Measurements from ENCODE around the gene TUT4. TPM values are rescaled to one million over a fixed set of nuclear protein-coding genes. Genes with fewer than 3 reads are reported as not detected.

Gene TUT4
- total and polyA plus RNA-seq, 2 of the 4 experiments (the other 2 are of a cell fraction): 10.9 to 40.0 TPM

- Histone ChIP-seq H4K91ac (ENCODE audit: insufficient read depth, low read depth, low read length) (no peak overlapping the region), H3K9ac (ENCODE audit: low read depth, low read length) (no peak overlapping the region), H3K36me3 (ENCODE audit: control insufficient read depth, insufficient read depth, low read length) (no peaks in the 10 kb centered on the region), H3K4ac (ENCODE audit: low read depth, low read length) (no peak overlapping the region), H2AK5ac (ENCODE audit: low read depth, low read length) (no peak overlapping the region), H3K56ac (ENCODE audit: extremely low read depth, insufficient read depth, low read length) (no peak overlapping the region), H3K27ac (ENCODE audit: insufficient read depth, low read length) (no peak overlapping the region), H3K27me3 (ENCODE audit: control insufficient read depth, insufficient read depth, low read length) (no peaks in the 10 kb centered on the region), H4K5ac (ENCODE audit: low read depth, low read length) (no peak overlapping the region), H3K18ac (ENCODE audit: low read depth, low read length) (no peak overlapping the region), H3K4me2 (ENCODE audit: low read depth, low read length) (no peak overlapping the region), H3K9me3 (ENCODE audit: control insufficient read depth, insufficient read depth, low read length) (no peaks in the 10 kb centered on the region), H4K20me1 (ENCODE audit: insufficient read depth, low read length) (peaks cover 61% of the 10 kb centered on the region), H2BK15ac (ENCODE audit: low read depth, low read length) (no peak overlapping the region), H3K14ac (replicated peaks; ENCODE audit: low read depth, low read length) (no peak overlapping the region), H3K9me1 (ENCODE audit: insufficient read depth, low read length) (0 out of 2 replicates have a peak, but pooled peaks cover 3% of the 10 kb centered on the region), H2BK5ac (ENCODE audit: low read depth, low read length, poor library complexity, severe bottlenecking) (no peak overlapping the region), H3K79me1 (ENCODE audit: low read depth in 1 of 2, low read length in 2 of 2) (peaks cover 26 to 75% of the 10 kb centered on the region in 2 experiments), H2BK20ac (ENCODE audit: low read depth, low read length) (no peak overlapping the region), H3K23ac (ENCODE audit: low read depth, low read length) (no peak overlapping the region), H2BK120ac (ENCODE audit: low read depth, low read length) (no peak overlapping the region), H3K4me1 (ENCODE audit: control insufficient read depth, insufficient read depth, low read length) (peaks cover 3% of the 10 kb centered on the region), H3K4me3 (ENCODE audit: insufficient read depth, low read depth, low read length) (no peak overlapping the region), H4K8ac (ENCODE audit: low read depth in 2 of 2, low read length in 2 of 2) (no peak overlapping the region), H2AFZ (replicated peaks; ENCODE audit: low read length, poor library complexity) (no peak overlapping the region), H2AK9ac (replicated peaks; ENCODE audit: low read depth, low read length, poor library complexity) (no peak overlapping the region)
- no peak for TF ChIP-seq RAD21 (IDR thresholded peaks at IDR 0.05; ENCODE audit: low read length)
- TF ChIP-seq CHD1 (IDR thresholded peaks at IDR 0.05; ENCODE audit: low read depth, low read length): no peak
- no peak for TF ChIP-seq CEBPB (IDR thresholded peaks at IDR 0.05; ENCODE audit: low read depth, low read length)
- no peak for TF ChIP-seq RCOR1 (IDR thresholded peaks at IDR 0.05; ENCODE audit: insufficient replicate concordance, low read length)
- no peak for TF ChIP-seq SMC3 (IDR thresholded peaks at IDR 0.05; ENCODE audit: low read depth, low read length)
- intact Hi-C loops (cut with micrococcal nuclease) (no loop called here), dilution Hi-C loops (cut with HindIII; ENCODE audit: low sequenced_read_pairs, unreplicated experiment) (no loop called here), in situ Hi-C loops (cut with MboI; ENCODE audit: low sequenced_read_pairs) (no loop called here)
- POLR2A ChIA-PET (ENCODE audit: unreplicated experiment): no interaction called here
- BruUV-seq (replicated peaks): no TSS peak
- no peak for ATAC-seq (ENCODE audit: low read depth)
- CTCF ChIA-PET: no interaction called here
- DNase-seq: no peak
Measured at GRCh38 chr1:52549267-52549666, 3.6 kb downstream of the TUT4 start.
